HT1080 (cell line): ENCODE measurements around the gene RPL7L1. TPM values are rescaled to one million over a fixed set of nuclear protein-coding genes. Genes with fewer than 3 reads are reported as not detected.

Source experiments
- DNase-seq: peaks from one replicate; pipeline ENCODE4 v3.0.0-alpha.2; 2015; ENCODE audit warnings: low read depth
- total RNA-seq: library from RNA; depleted of rRNA; stranded (reverse); fragments of >200 nt; shearing (Covaris generic); gene quantifications from 2 replicates; pipeline ENCODE4 v1.2.3, GENCODE V29; 2014; rRNA removed

The RPL7L1 gene
- total RNA-seq, 1 experiment from 2014 or later, result 142 TPM

- DNase-seq, result peak; percentile 100
Observed at GRCh38 chr6:42928986-42929820, 49.8 kb downstream of the RPL7L1 start, which contains the start of gene CNPY3. Gene CNPY3, plus strand, starts transcription at chr6:42929480. Its CDS starts 91 bp downstream, at chr6:42929571.

GRCh38 chr6:42929821-42930360 lies 50.5 kb downstream of the RPL7L1 start:
- peak; percentile 77 for DNase-seq

- DNase-seq, result no peak
Observed at GRCh38 chr6:42932412-42932811, 53.0 kb downstream of the RPL7L1 start.

GRCh38 chr6:42933205-42933604 lies 53.8 kb downstream of the RPL7L1 start:
- DNase-seq, result no peak

- DNase-seq, result no peak
Observed at GRCh38 chr6:42935322-42935721, 55.9 kb downstream of the RPL7L1 start.

GRCh38 chr6:42936398-42936797 lies 57.0 kb downstream of the RPL7L1 start:
- no peak for DNase-seq

GRCh38 chr6:42937548-42938427 lies 58.4 kb downstream of the RPL7L1 start:
- DNase-seq, result no peak

GRCh38 chr6:42938428-42938796 lies 59.0 kb downstream of the RPL7L1 start:
- DNase-seq, result no peak

- no peak for DNase-seq
Observed at GRCh38 chr6:42938987-42939809, 59.8 kb downstream of the RPL7L1 start.

Other genes starting within 250 kb of the RPL7L1 start
- not detected in 2 replicates for gene PRPH2, start 157.0 kb upstream of the RPL7L1 start, total RNA-seq
- 44.9 and 51.8 TPM in 2 replicates for gene TBCC, start 133.5 kb upstream of the RPL7L1 start, total RNA-seq
- gene BICRAL, start 97.6 kb upstream of the RPL7L1 start, total RNA-seq, result 3.4 and 4.9 TPM in 2 replicates
- not detected in 2 replicates for gene PTCRA, start 36.4 kb downstream of the RPL7L1 start, total RNA-seq
- 39.9 and 45.3 TPM in 2 replicates for gene CNPY3, start 49.9 kb downstream of the RPL7L1 start, total RNA-seq
- not detected in 2 replicates for gene GNMT, start 81.1 kb downstream of the RPL7L1 start, total RNA-seq
- gene PEX6, start 99.6 kb downstream of the RPL7L1 start, total RNA-seq, result 21.2 and 25.4 TPM in 2 replicates
- 37.2 and 43.5 TPM in 2 replicates for gene PPP2R5D, start 105.0 kb downstream of the RPL7L1 start, total RNA-seq
- gene MEA1, start 134.3 kb downstream of the RPL7L1 start, total RNA-seq, result 98.7 and 127 TPM in 2 replicates
- 119 and 133 TPM in 2 replicates for gene KLHDC3, start 134.6 kb downstream of the RPL7L1 start, total RNA-seq
- 134 and 137 TPM in 2 replicates for gene RRP36, start 142.0 kb downstream of the RPL7L1 start, total RNA-seq
- gene CUL7, start 174.2 kb downstream of the RPL7L1 start, total RNA-seq, result 19.4 and 19.6 TPM in 2 replicates
- 32.5 and 54.0 TPM in 2 replicates for gene MRPL2, start 179.8 kb downstream of the RPL7L1 start, total RNA-seq
- 9.4 and 10.7 TPM in 2 replicates for gene KLC4, start 180.0 kb downstream of the RPL7L1 start, total RNA-seq
- 35.8 and 38.2 TPM in 2 replicates for gene PTK7, start 196.7 kb downstream of the RPL7L1 start, total RNA-seq